PFSK-1 (cell line): ENCODE measurements around the gene SLC9B1.

Source experiments
- REST ChIP-seq, 2 experiments: IDR thresholded peaks; 2 replicates each; pipeline versions ENCODE4 v1.6.1 to v1.8.0; 2011 to 2012; ENCODE audit warnings: low read depth in 2 of 2, low read length in 2 of 2, control low read depth in 1 of 2, inconsistent platforms in 1 of 2, mild to moderate bottlenecking in 1 of 2, moderate library complexity in 1 of 2; ENCODE audit not compliant: insufficient read depth in 1 of 2
- TAF1 ChIP-seq: IDR thresholded peaks from 2 replicates; pipeline ENCODE4 v1.6.1; 2012; ENCODE audit warnings: low read length, control low read depth, borderline replicate concordance; ENCODE audit not compliant: insufficient read depth

DNA sequence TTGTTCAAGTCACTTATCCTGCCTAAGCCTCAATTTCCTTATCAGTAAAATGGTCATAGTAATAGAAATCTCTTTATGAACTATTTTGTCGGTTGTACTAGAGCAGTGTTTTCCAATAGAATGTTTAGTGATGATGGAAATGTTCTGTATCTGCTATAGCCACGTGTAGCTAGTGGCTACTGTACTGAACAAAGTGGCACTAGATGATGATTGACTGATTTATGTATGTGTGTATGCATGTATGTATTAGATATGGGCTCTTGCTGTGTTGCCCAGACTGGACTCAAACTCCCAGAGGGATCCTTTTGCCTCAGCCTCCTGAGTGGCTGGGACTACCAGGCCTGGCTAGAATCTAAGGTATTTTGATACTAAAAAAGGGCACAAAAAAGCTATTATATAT, 24.7 kb upstream of the SLC9B1 start:
- no peak for TF ChIP-seq TAF1
- TF ChIP-seq REST (IDR thresholded peaks at IDR 0.05; ENCODE audit: insufficient read depth in 1 of 2, low read depth in 2 of 2, low read length in 2 of 2), result no peak
